Muscle layer of duodenum (tissue), 2 donors: Measurements from ENCODE around the gene PTPRU.
"Not testable (repeated sequence)": the region's sequence is repeated elsewhere in the genome, so short reads cannot be mapped to it uniquely, and the experiment has no call there.

Source experiments
- H3K27ac ChIP-seq: one replicate; pipeline ENCODE4 v1.7.0; 2013; ENCODE audit warnings: mild to moderate bottlenecking, low read length
- H3K27me3 ChIP-seq: one replicate; pipeline ENCODE4 v1.7.0; 2013; ENCODE audit warnings: low read depth, mild to moderate bottlenecking, control low read depth, low read length
- H3K36me3 ChIP-seq, 2 donors: one replicate each; pipeline ENCODE4 v1.7.0; 2013; ENCODE audit warnings: low read length in 2 of 2, control low read depth in 1 of 2, mild to moderate bottlenecking in 1 of 2; ENCODE audit not compliant: insufficient read depth in 2 of 2, control insufficient read depth in 1 of 2
- H3K4me1 ChIP-seq, 2 donors: one replicate each; pipeline ENCODE4 v1.7.0; 2013; ENCODE audit warnings: low read length in 2 of 2, mild to moderate bottlenecking in 2 of 2, control low read depth in 1 of 2, moderate library complexity in 1 of 2; ENCODE audit not compliant: insufficient read depth in 2 of 2, control insufficient read depth in 1 of 2
- H3K4me3 ChIP-seq, 2 donors: one replicate each; pipeline ENCODE4 v1.7.0; 2013; ENCODE audit warnings: low read length in 2 of 2, low read depth in 1 of 2, mild to moderate bottlenecking in 1 of 2
- H3K9me3 ChIP-seq, 2 donors: one replicate each; pipeline ENCODE4 v1.7.0; 2013; ENCODE audit warnings: low read length in 2 of 2, control low read depth in 1 of 2, mild to moderate bottlenecking in 1 of 2; ENCODE audit not compliant: control insufficient read depth in 1 of 2
- donor health status: healthy.

The PTPRU gene

GRCh38 chr1:29301732-29302131, 65.4 kb downstream of the PTPRU start:
- not testable (repeated sequence) for H3K36me3 ChIP-seq, H3K27me3 ChIP-seq, H3K4me3 ChIP-seq, H3K4me1 ChIP-seq, H3K9me3 ChIP-seq, H3K27ac ChIP-seq

- Histone ChIP-seq H3K9me3 (no peaks in the 10 kb centered on the region), H3K27me3 (no peaks in the 10 kb centered on the region), H3K27ac (no peak overlapping the region), H3K4me3 (no peak overlapping the region), H3K4me1 (no peaks in the 10 kb centered on the region), H3K36me3 (peaks cover 3 to 6% of the 10 kb centered on the region in 2 donors)
These were observed 67.1 kb downstream of the PTPRU start for GRCh38 chr1:29303201-29304024.

- Histone ChIP-seq H3K4me3 (no peak overlapping the region), H3K27ac (no peak overlapping the region), H3K27me3 (no peaks in the 10 kb centered on the region), H3K9me3 (no peaks in the 10 kb centered on the region), H3K36me3 (peaks cover 3 to 6% of the 10 kb centered on the region in 2 donors), H3K4me1 (no peaks in the 10 kb centered on the region)
These were observed 67.8 kb downstream of the PTPRU start for GRCh38 chr1:29304025-29304684.

GRCh38 chr1:29305943-29306342, 69.6 kb downstream of the PTPRU start:
- Histone ChIP-seq H3K27me3 (no peaks in the 10 kb centered on the region), H3K36me3 (peaks cover 3 to 6% of the 10 kb centered on the region in 2 donors), H3K9me3 (no peaks in the 10 kb centered on the region), H3K4me3 (no peak overlapping the region), H3K27ac (no peak overlapping the region), H3K4me1 (no peaks in the 10 kb centered on the region)

- H3K9me3 ChIP-seq, result no peaks in the 10 kb centered on the region
- no peak overlapping the region for H3K27ac ChIP-seq
- H3K4me3 ChIP-seq, result no peak overlapping the region
- no peaks in the 10 kb centered on the region for H3K4me1 ChIP-seq
- no peaks in the 10 kb centered on the region for H3K27me3 ChIP-seq
- H3K36me3 ChIP-seq, result peaks cover 3 to 9% of the 10 kb centered on the region in 2 donors
These were observed 70.3 kb downstream of the PTPRU start for GRCh38 chr1:29306471-29307140.

GRCh38 chr1:29309075-29309474, 72.8 kb downstream of the PTPRU start:
- H3K27ac ChIP-seq, result no peak overlapping the region
- H3K4me3 ChIP-seq, result no peak overlapping the region
- no peaks in the 10 kb centered on the region for H3K4me1 ChIP-seq
- peaks cover 3 to 7% of the 10 kb centered on the region in 2 donors for H3K36me3 ChIP-seq
- H3K27me3 ChIP-seq, result no peaks in the 10 kb centered on the region
- no peaks in the 10 kb centered on the region for H3K9me3 ChIP-seq

- Histone ChIP-seq H3K27me3 (no peaks in the 10 kb centered on the region), H3K9me3 (no peaks in the 10 kb centered on the region), H3K36me3 (peaks cover 0 to 3% of the 10 kb centered on the region in 2 donors), H3K4me1 (no peaks in the 10 kb centered on the region), H3K27ac (no peak overlapping the region), H3K4me3 (no peak overlapping the region)
These were observed 73.3 kb downstream of the PTPRU start for GRCh38 chr1:29309621-29310020.

- Histone ChIP-seq H3K4me1 (no peaks in the 10 kb centered on the region), H3K9me3 (no peaks in the 10 kb centered on the region), H3K27me3 (no peaks in the 10 kb centered on the region), H3K4me3 (no peak overlapping the region), H3K36me3 (peaks cover 0 to 9% of the 10 kb centered on the region in 2 donors), H3K27ac (no peak overlapping the region)
These were observed 74.4 kb downstream of the PTPRU start for GRCh38 chr1:29310616-29311180.

- no peaks in the 10 kb centered on the region for H3K9me3 ChIP-seq
- no peaks in the 10 kb centered on the region for H3K27me3 ChIP-seq
- peaks cover 0 to 9% of the 10 kb centered on the region in 2 donors for H3K36me3 ChIP-seq
- no peak overlapping the region for H3K27ac ChIP-seq
- H3K4me3 ChIP-seq, result no peak overlapping the region
- H3K4me1 ChIP-seq, result no peaks in the 10 kb centered on the region
These were observed 75.2 kb downstream of the PTPRU start for GRCh38 chr1:29311352-29312030.

- Histone ChIP-seq H3K27me3 (no peaks in the 10 kb centered on the region), H3K4me1 (no peaks in the 10 kb centered on the region), H3K27ac (no peak overlapping the region), H3K36me3 (peaks cover 6 to 13% of the 10 kb centered on the region in 2 donors), H3K9me3 (no peaks in the 10 kb centered on the region), H3K4me3 (no peak overlapping the region)
These were observed 76.4 kb downstream of the PTPRU start for GRCh38 chr1:29312469-29313461.
